Measurements from ENCODE around the gene SLC39A8. TPM values are rescaled to one million over a fixed set of nuclear protein-coding genes. Genes with fewer than 3 reads are reported as not detected.
A peak's percentile ranks its signal among the peaks of the same experiment; 100 is the strongest.

SLC39A8 gene
- total RNA-seq, 2 donors from 2014 or later, result 59.2 to 113 TPM

- ATAC-seq (peak; percentile 50), DNase-seq (peak in 1 of 2 donors; percentile 21)
- intact Hi-C loops (cut with DNase I, micrococcal nuclease), result no loop called here
Measured at GRCh38 chr4:102343964-102344519, 1.2 kb downstream of the SLC39A8 start.

- intact Hi-C loops (cut with DNase I, micrococcal nuclease), result no loop called here
- DNase-seq (no peak), ATAC-seq (no peak)
Measured at GRCh38 chr4:102342404-102343074, 2.7 kb downstream of the SLC39A8 start.

GRCh38 chr4:102341201-102341600, 4.1 kb downstream of the SLC39A8 start:
- ATAC-seq (no peak), DNase-seq (no peak)
- intact Hi-C loops (cut with DNase I, micrococcal nuclease), result no loop called here

- intact Hi-C loops (cut with DNase I, micrococcal nuclease), result no loop called here
- no peak for ATAC-seq
Measured at GRCh38 chr4:102339018-102339417, 6.3 kb downstream of the SLC39A8 start.

GRCh38 chr4:102338405-102338804, 6.9 kb downstream of the SLC39A8 start:
- DNase-seq (no peak), ATAC-seq (no peak)
- intact Hi-C loops (cut with DNase I, micrococcal nuclease), result no loop called here

More at GRCh38 chr4:102339018-102339417, 6.3 kb downstream of the SLC39A8 start:
- no peak for DNase-seq

GRCh38 chr4:102335616-102336015, 9.7 kb downstream of the SLC39A8 start:
- ATAC-seq (no peak), DNase-seq (no peak)
- intact Hi-C loops (cut with DNase I, micrococcal nuclease), result no loop called here

- no peak for ATAC-seq
- intact Hi-C loops (cut with DNase I, micrococcal nuclease), result no loop called here
Measured at GRCh38 chr4:102334624-102335023, 10.7 kb downstream of the SLC39A8 start.

GRCh38 chr4:102333787-102334186, 11.5 kb downstream of the SLC39A8 start:
- DNase-seq (no peak), ATAC-seq (no peak)
- intact Hi-C loops (cut with DNase I, micrococcal nuclease), result no loop called here

More at GRCh38 chr4:102334624-102335023, 10.7 kb downstream of the SLC39A8 start:
- DNase-seq, result no peak

- no peak for ATAC-seq
- no peak for DNase-seq
- intact Hi-C loops (cut with DNase I, micrococcal nuclease), result no loop called here
Measured at GRCh38 chr4:102328045-102328444, 17.2 kb downstream of the SLC39A8 start.

- no peak for ATAC-seq
- intact Hi-C loops (cut with DNase I, micrococcal nuclease), result no loop called here
- no peak for DNase-seq
Measured at GRCh38 chr4:102326951-102327350, 18.3 kb downstream of the SLC39A8 start.

- no peak for DNase-seq
- ATAC-seq, result no peak
- intact Hi-C loops (cut with DNase I, micrococcal nuclease), result no loop called here
Measured at GRCh38 chr4:102324730-102325129, 20.6 kb downstream of the SLC39A8 start.

GRCh38 chr4:102322736-102323135, 22.5 kb downstream of the SLC39A8 start:
- no peak for DNase-seq
- intact Hi-C loops (cut with DNase I, micrococcal nuclease), result no loop called here
- ATAC-seq, result no peak

GRCh38 chr4:102321260-102321995, 23.9 kb downstream of the SLC39A8 start:
- no peak for ATAC-seq

GRCh38 chr4:102319594-102319993, 25.7 kb downstream of the SLC39A8 start:
- intact Hi-C loops (cut with DNase I, micrococcal nuclease), result no loop called here
- DNase-seq, result no peak
- no peak for ATAC-seq

More at GRCh38 chr4:102321260-102321995, 23.9 kb downstream of the SLC39A8 start:
- no peak for DNase-seq
- intact Hi-C loops (cut with DNase I, micrococcal nuclease), result no loop called here

- intact Hi-C loops (cut with DNase I, micrococcal nuclease), result no loop called here
- ATAC-seq, result peak; percentile 94
- no peak for DNase-seq
Measured at GRCh38 chr4:102318526-102318925, 26.8 kb downstream of the SLC39A8 start.

GRCh38 chr4:102318105-102318504, 27.2 kb downstream of the SLC39A8 start:
- intact Hi-C loops (cut with DNase I, micrococcal nuclease), result no loop called here
- no peak for DNase-seq
- ATAC-seq, result peak; percentile 8

- ATAC-seq (no peak), DNase-seq (no peak)
- intact Hi-C loops (cut with DNase I, micrococcal nuclease), result no loop called here
Measured at GRCh38 chr4:102317459-102317858, 27.8 kb downstream of the SLC39A8 start.

- intact Hi-C loops (cut with DNase I, micrococcal nuclease), result no loop called here
- DNase-seq (no peak), ATAC-seq (no peak)
Measured at GRCh38 chr4:102316585-102316984, 28.7 kb downstream of the SLC39A8 start.

GRCh38 chr4:102315532-102315931, 29.8 kb downstream of the SLC39A8 start:
- DNase-seq (no peak), ATAC-seq (no peak)
- intact Hi-C loops (cut with DNase I, micrococcal nuclease), result no loop called here

- intact Hi-C loops (cut with DNase I, micrococcal nuclease), result no loop called here
- DNase-seq (no peak), ATAC-seq (peak; percentile 51)
Measured at GRCh38 chr4:102312417-102312816, 32.9 kb downstream of the SLC39A8 start.

Data from left colon (tissue), 2 donors.